HEK293T (cell line): ENCODE measurements around the gene FANCG.

Experiments used
- CTBP1 ChIP-seq: fragments of 450-650 bp; IDR thresholded peaks from 2 replicates; pipeline ENCODE4 v1.6.1; 2016; ENCODE audit warnings: borderline replicate concordance
- ELF4 ChIP-seq: fragments of 450-650 bp; IDR thresholded peaks from 2 replicates; pipeline ENCODE4 v1.6.1; 2017; ENCODE audit warnings: antibody characterized with exemption
- FOXA1 ChIP-seq: fragments of 450-650 bp; IDR thresholded peaks from 2 replicates; pipeline ENCODE4 v1.6.1; 2016; ENCODE audit warnings: mild to moderate bottlenecking
- FOXK2 ChIP-seq: fragments of 450-650 bp; IDR thresholded peaks from 2 replicates; pipeline ENCODE4 v1.6.1; 2016; ENCODE audit warnings: mild to moderate bottlenecking
- FOXM1 ChIP-seq: fragments of 450-650 bp; IDR thresholded peaks from 2 replicates; pipeline ENCODE4 v1.6.1; 2017; ENCODE audit warnings: mild to moderate bottlenecking, borderline replicate concordance
- LEF1 ChIP-seq: fragments of 450-650 bp; IDR thresholded peaks from 2 replicates; pipeline ENCODE4 v1.6.1; 2017; ENCODE audit warnings: mild to moderate bottlenecking, borderline replicate concordance
- NFRKB ChIP-seq: fragments of 450-650 bp; IDR thresholded peaks from 2 replicates; pipeline ENCODE4 v1.6.1; 2016; ENCODE audit warnings: mild to moderate bottlenecking, moderate library complexity
- PKNOX1 ChIP-seq: fragments of 450-650 bp; IDR thresholded peaks from 2 replicates; pipeline ENCODE4 v1.6.1; 2016
- SP1 ChIP-seq: fragments of 450-650 bp; IDR thresholded peaks from 2 replicates; pipeline ENCODE4 v1.6.1; 2017
- SUZ12 ChIP-seq: fragments of 450-650 bp; IDR thresholded peaks from 2 replicates; pipeline ENCODE4 v1.6.1; 2016; ENCODE audit warnings: mild to moderate bottlenecking
- TARDBP ChIP-seq: fragments of 450-650 bp; IDR thresholded peaks from 2 replicates; pipeline ENCODE4 v1.6.1; 2016
- ZNF384 ChIP-seq: fragments of 450-650 bp; IDR thresholded peaks from 2 replicates; pipeline ENCODE4 v1.6.1; 2016

GRCh38 chr9:35027860-35028259 lies 51.9 kb downstream of the FANCG start:
- TF ChIP-seq FOXM1 (no peak), CTBP1 (no peak), SP1 (no peak), TARDBP (no peak), SUZ12 (no peak), FOXA1 (no peak), NFRKB (no peak), PKNOX1 (no peak), FOXK2 (no peak), LEF1 (no peak), ELF4 (no peak), ZNF384 (no peak)
